Pulmonary artery endothelial cell (primary cell): Measurements from ENCODE around the gene MAP1A. TPM values are rescaled to one million over a fixed set of nuclear protein-coding genes. Genes with fewer than 3 reads are reported as not detected.

ENCODE experiments used
- DNase-seq: peaks from one replicate; pipeline ENCODE4 v3.0.0-alpha.2; 2011; ENCODE audit warnings: low read depth, low spot score
- total RNA-seq: library from RNA; depleted of rRNA; stranded (reverse); fragments of >200 nt; gene quantifications from 2 replicates; pipeline ENCODE4 v1.2.3, GENCODE V29; 2014

Gene MAP1A
- total RNA-seq, 1 donor from 2014 or later = 1.4 TPM

DNA sequence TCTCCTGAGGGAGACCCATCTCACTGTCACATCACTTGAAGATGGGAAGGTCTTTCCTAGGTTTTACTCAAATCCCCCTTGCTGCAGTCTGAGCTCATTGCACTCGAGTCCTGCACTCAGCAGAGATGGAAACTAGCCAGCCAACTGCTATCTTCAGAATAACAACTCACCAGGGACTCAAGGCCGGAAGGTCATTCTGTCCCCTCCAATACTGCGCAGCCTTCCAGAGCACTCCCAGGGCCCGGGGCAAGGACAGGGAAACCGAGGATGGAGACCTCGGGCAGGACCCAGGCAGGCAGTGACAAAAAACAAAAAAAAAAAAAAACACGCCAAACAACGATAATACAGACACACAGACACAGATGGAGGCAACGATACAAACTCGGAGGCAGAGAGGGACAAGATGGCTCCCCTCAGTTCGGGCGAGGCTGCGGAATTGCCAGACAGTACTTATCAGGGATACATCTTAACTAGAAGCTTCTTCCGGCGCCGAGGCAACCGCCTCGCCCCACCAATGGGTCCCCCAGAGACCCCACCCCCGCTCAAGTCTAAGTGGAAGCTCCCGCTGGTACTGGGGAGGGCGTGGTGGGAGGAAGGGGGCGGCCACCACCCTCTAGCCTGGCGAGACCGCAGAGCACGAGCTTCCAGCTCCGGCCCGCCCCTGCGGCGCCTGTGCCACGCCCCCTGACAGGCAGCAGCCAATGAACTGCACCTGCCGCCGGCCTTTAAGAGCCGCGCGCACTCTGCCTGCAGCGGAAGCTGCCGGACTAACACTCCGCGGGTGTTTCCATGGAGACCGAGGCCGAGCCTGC, 7.0 kb upstream of the MAP1A start:
- DNase-seq = peak; percentile 96

DNA sequence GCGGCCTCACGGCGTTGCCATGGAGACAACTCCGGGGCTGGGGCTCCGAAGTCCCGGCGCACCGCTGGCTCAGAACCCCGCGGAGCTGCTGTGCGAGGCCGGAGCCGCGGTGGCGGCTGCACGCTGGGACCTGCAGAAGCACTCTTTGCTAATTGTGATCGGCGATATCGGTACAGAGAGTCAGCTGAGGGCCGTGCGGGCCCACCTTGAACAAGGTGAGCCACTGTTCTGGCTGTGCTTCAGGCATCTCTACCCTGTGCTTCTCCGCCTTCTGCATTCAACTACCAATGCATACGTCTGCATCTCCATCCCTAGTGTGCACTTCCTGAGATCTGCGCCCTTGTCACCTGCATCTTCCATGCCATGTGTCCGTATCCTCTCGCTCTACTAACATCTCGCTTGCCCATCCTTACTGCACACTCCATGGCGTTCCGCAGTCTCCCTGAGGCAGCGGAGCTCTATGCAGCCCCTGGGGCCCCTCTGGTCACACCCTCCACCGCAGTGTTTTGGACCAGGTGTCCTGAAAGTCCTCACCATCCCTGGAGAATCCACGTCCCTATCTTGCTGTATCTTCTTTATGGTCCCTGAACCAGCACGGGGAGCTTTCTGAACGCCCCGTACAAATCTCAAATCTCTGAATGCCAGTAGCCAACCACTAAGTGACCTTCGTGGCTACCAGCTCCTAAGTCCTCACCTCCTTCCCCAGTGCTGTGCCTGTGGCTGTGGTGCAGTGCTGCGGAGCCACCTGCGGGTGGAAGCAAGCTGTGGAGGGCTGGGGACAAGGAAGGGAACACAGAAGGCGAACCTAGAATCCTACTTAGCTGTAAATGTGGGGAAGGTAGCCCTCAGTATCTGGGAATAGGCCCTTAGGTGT, 6.2 kb upstream of the MAP1A start:
- no peak for DNase-seq

DNA sequence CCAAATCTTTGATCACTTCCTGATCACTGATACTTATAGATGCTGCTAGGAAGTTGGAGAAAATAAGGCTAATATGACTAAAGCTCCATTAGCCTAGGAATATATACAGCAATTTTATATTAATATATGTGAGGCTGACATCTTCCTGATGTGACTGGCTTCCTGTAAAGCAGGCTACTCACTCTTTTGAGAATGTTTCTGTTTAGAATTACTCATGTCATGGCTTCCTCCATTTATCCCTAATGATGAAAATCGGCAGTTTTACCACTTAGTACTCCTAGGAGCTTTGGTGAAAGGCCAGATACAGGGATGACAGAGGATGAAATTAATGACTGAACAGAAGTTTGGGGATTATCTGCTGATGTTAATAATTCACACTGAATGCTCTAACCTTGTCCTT, 3.9 kb upstream of the MAP1A start:
- DNase-seq = no peak

DNA sequence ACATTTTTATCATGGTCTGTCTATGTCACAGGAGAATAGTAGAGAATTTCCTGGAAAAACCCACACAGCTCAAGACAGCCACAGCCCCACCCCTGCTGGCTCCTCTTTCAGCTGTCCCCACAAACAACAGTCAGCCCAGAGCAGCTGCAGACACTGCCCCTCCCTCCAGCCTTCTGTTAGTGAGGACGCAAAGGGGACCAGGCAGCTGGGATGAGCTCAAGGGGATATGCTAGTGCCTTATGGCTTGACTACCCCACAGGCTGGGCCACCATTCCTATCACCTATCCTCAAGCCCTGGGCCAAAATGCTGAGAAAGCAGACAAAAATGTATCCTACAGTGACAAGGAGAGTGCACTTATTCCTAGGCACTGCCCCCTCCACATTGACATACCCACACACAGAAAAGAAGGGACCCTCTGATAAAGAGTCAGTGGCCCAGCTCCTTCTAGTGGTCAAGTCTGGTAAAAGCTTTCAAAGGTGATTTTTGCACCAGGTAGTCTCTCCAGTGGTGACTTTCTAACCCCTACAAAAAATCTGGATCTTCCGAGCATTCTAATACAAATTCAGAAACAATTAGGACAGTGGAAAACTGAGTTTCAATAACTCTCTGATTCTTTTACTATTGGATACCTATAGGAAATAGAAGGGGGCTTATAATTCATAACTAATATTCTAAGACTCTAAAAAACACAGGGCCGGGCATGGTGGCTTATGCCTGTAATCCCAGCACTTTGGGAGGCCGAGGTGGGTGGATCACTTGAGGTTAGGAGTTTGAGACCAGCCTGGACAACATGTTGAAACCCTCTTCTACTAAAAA, 3.0 kb upstream of the MAP1A start:
- DNase-seq = no peak

DNA sequence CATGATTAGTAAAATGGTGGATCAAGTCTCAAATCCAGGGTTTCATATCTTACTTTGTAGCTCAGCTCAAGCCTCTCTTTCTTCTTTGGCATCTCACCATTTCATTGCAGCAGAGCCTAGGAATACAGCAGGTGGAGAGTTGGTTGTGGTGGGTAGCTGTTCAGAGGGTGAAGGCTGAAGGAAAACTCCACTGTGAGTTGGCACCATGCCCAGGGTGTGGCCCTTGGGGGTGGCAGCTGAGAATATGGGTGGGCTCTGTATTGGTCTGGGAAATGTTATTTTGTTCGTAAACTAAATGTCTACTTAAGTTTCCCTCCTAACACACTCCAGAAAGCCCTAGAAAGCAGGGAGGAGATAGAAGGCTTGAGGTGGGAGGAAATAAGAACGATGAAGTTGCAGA, 1.7 kb upstream of the MAP1A start:
- no peak for DNase-seq

DNA sequence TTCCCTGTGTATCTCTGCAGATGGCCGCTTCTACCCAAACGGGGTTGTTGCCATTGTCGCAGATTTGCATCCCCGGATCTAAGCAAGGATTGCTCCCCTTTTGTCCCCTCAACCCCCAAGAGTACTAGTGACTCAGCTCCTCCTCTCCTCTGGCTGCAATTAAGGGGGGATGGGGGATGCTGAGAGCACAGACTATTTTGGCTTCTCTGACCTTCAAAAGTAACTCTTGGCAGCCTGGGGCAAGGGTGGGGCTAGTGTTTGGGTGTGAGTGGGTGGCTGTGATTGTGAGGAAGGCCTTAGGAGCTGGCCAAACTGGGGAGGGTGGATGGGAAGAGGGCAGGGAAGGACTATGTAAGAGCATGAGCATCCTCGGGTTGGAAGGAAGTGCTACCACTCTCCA, 1.2 kb upstream of the MAP1A start:
- DNase-seq = no peak

DNA sequence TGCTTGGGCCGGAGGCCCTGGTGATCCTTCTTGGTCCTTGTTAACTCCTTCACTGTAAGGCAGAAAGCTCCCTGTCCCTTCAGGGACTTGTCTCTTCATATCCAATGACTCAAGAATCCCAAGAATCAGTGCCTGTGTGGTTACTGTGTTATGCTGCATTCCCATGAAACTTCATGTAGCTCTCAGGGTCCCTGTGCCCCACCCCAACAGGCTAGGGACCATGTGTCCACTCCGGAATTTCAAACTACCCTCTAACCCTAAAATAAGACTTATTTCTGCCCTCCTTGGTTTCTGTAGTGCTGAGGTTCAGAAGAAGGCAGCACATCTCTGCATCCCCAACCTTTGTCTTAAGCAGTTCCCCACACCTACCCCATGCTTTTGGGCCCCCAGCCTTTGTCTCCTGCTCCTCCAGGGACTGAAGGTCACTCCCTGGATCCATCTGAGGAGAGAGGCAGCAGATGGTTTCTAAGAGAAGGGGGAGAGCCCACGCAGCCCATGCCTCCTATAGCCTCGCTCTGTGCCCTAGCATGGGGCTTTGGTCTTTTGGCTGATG, 531 bp upstream of the MAP1A start:
- DNase-seq = no peak

DNA sequence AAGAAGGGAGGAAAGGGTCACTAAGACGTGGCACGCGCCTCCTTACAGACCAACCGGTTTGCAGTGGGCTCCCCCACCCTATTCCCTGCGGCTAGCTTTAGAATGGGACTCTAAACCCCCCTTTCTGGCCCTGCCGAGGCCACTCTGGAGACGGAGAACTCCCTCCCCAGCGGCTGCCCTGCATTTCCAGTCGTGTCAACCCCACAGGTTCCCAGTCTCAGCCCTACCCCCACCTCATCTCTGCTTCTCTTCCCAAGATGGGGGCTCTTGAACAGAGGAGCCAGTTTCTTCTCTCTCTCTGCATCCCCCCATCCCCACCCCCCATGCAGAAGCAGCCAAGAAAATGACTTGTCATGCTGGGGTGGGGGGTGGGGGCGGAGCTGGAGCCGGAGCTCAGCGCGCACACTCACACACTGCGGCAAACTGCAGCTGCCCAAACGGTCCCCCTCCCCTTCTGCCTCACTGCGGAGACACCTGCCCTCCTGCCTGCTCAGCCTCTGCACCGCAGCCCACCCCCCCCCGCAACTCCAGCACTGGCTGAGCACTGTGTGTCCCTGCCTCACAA, 871 bp downstream of the MAP1A start:
- no peak for DNase-seq

DNA sequence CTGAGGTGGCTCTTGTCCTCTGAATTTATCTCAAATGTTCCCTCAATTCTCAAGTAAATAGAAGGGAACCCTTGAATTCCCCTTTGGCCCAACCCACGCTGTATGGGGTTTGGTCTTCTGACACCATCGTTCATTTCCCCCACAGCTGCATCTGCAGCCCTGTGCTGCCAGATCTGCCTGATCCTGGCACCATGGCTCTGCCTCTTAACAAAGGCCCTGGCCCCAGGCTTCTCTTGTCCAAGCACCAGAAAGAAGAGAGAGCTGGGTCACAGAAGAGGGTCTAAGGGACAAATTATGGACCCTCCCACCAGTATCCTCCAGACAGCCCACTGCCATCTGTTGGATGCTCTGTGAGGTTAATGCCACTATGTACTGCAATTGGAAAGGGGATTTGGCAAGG, 1.8 kb downstream of the MAP1A start:
- no peak for DNase-seq

DNA sequence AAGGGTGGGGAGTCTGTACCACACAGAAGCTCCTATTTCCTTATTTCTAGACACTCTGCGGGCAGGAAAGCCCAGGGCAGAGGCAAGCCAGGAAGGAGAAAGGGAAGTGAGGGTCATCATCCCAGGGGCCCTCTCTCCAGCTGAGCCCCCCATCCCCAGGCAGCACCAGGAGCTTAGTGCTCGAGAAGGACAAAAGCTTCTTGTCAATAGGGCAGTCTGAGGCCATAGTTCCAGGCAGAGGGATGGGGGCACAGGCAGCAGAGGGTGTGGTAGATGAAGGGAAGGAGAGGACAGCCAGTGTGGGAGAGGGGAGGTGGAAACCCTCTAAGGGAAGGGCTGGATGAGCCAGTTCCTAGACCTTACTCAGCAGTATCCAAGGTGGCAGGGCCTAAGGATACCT, 2.7 kb downstream of the MAP1A start:
- DNase-seq = no peak

DNA sequence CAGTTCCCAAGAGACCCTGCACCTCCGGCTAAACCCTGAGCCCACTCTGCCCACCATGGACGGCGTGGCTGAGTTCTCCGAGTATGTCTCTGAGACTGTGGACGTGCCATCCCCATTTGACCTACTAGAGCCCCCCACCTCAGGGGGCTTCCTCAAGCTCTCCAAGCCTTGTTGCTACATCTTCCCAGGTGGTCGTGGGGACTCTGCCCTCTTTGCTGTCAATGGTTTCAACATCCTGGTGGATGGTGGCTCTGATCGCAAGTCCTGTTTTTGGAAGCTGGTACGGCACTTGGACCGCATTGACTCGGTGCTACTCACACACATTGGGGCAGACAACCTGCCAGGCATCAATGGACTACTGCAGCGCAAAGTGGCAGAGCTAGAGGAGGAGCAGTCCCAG, 4.0 kb downstream of the MAP1A start:
- DNase-seq = no peak

DNA sequence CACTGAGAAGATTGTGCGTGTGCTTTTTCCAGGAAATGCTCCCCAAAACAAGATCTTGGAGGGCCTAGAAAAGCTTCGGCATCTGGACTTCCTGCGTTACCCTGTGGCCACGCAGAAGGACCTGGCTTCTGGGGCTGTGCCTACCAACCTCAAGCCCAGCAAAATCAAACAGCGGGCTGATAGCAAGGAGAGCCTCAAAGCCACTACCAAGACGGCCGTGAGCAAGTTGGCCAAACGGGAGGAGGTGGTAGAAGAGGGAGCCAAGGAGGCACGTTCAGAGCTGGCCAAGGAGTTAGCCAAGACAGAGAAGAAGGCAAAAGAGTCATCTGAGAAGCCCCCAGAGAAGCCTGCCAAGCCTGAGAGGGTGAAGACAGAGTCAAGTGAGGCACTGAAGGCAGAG, 4.8 kb downstream of the MAP1A start:
- no peak for DNase-seq

DNA sequence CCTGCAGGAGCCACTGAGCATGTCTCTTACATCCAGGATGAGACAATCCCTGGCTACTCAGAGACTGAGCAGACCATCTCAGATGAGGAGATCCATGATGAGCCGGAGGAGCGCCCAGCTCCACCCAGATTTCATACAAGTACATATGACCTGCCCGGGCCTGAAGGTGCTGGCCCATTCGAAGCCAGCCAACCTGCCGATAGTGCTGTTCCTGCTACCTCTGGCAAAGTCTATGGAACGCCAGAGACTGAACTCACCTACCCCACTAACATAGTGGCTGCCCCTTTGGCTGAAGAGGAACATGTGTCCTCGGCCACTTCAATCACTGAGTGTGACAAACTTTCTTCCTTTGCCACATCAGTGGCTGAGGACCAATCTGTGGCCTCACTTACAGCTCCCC, 6.2 kb downstream of the MAP1A start:
- DNase-seq = no peak

DNA sequence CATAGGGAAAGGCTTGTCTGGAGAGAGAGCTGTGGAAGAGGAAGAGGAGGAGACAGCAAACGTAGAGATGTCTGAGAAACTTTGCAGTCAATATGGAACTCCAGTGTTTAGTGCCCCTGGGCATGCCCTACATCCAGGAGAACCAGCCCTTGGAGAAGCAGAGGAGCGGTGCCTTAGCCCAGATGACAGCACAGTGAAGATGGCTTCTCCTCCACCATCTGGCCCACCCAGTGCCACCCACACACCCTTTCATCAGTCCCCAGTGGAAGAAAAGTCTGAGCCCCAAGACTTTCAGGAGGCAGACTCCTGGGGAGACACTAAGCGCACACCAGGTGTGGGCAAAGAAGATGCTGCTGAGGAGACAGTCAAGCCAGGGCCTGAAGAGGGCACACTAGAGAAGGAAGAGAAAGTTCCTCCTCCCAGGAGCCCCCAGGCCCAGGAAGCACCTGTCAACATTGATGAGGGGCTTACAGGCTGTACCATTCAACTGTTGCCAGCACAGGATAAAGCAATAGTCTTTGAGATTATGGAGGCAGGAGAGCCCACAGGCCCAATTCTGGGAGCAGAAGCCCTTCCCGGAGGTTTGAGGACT, 6.9 kb downstream of the MAP1A start:
- DNase-seq = no peak

DNA sequence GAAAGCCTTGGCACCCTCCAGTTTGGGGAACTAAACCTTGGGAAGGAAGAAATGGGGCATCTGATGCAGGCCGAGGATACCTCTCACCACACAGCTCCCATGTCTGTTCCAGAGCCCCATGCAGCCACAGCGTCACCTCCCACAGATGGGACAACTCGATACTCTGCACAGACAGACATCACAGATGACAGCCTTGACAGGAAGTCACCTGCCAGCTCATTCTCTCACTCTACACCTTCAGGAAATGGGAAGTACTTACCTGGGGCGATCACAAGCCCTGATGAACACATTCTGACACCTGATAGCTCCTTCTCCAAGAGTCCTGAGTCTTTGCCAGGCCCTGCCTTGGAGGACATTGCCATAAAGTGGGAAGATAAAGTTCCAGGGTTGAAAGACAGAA, 7.7 kb downstream of the MAP1A start:
- no peak for DNase-seq

DNA sequence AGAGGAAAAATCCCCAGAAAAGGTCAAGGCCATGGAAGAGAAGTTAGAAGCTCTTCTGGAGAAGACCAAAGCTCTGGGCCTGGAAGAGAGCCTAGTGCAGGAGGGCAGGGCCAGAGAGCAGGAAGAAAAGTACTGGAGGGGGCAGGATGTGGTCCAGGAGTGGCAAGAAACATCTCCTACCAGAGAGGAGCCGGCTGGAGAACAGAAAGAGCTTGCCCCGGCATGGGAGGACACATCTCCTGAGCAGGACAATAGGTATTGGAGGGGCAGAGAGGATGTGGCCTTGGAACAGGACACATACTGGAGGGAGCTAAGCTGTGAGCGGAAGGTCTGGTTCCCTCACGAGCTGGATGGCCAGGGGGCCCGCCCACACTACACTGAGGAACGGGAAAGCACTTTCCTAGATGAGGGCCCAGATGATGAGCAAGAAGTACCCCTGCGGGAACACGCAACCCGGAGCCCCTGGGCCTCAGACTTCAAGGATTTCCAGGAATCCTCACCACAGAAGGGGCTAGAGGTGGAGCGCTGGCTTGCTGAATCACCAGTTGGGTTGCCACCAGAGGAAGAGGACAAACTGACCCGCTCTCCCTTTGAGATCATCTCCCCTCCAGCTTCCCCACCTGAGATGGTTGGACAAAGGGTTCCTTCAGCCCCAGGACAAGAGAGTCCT, 9.0 kb downstream of the MAP1A start:
- no peak for DNase-seq

DNA sequence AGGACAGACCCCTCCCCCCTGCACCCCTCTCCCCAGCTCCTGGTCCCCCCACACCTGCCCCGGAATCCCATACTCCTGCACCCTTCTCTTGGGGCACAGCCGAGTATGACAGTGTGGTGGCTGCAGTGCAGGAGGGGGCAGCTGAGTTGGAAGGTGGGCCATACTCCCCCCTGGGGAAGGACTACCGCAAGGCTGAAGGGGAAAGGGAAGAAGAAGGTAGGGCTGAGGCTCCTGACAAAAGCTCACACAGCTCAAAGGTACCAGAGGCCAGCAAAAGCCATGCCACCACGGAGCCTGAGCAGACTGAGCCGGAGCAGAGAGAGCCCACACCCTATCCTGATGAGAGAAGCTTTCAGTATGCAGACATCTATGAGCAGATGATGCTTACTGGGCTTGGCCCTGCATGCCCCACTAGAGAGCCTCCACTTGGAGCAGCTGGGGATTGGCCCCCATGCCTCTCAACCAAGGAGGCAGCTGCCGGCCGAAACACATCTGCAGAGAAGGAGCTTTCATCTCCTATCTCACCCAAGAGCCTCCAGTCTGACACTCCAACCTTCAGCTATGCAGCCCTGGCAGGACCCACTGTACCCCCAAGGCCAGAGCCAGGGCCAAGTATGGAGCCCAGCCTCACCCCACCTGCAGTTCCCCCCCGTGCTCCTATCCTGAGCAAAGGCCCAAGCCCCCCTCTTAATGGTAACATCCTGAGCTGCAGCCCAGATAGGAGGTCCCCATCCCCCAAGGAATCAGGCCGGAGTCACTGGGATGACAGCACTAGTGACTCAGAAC, 9.8 kb downstream of the MAP1A start:
- DNase-seq = no peak

DNA sequence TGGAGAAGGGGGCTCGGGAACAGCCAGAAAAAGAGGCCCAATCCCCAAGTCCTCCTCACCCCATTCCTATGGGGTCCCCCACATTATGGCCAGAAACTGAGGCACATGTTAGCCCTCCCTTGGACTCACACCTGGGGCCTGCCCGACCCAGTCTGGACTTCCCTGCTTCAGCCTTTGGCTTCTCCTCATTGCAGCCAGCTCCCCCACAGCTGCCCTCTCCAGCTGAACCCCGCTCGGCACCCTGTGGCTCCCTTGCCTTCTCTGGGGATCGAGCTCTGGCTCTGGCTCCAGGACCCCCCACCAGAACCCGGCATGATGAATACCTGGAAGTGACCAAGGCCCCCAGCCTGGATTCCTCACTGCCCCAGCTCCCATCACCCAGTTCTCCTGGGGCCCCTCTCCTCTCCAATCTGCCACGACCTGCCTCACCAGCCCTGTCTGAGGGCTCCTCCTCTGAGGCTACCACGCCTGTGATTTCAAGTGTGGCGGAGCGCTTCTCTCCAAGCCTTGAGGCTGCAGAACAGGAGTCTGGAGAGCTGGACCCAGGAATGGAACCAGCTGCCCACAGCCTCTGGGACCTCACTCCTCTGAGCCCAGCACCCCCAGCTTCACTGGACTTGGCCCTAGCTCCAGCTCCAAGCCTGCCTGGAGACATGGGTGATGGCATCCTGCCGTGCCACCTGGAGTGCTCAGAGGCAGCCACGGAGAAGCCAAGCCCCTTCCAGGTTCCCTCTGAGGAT, 10.6 kb downstream of the MAP1A start:
- no peak for DNase-seq

DNA sequence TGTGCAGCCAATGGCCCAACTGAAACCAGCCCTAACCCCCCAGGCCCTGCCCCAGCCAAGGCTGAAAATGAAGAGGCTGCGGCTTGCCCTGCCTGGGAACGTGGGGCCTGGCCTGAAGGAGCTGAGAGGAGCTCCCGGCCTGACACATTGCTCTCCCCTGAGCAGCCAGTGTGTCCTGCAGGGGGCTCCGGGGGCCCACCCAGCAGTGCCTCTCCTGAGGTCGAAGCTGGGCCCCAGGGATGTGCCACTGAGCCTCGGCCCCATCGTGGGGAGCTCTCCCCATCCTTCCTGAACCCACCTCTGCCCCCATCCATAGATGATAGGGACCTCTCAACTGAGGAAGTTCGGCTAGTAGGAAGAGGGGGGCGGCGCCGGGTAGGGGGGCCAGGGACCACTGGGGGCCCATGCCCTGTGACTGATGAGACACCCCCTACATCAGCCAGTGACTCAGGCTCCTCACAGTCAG, 11.2 kb downstream of the MAP1A start:
- DNase-seq = no peak
